ENCODE results near the gene ASTN2. TPM values are rescaled to one million over a fixed set of nuclear protein-coding genes. Genes with fewer than 3 reads are reported as not detected.

The ASTN2 gene
- total RNA-seq, 4 donors from 2014 or later: 4.0 to 7.0 (median 4.9) TPM

GRCh38 chr9:117029341-117029740 lies 385.5 kb downstream of the ASTN2 start:
- H3K27ac ChIP-seq: no peak overlapping the region
- H3K4me1 ChIP-seq: no peaks in the 10 kb centered on the region
- WGBS, 2 donors (ENCODE audit: low coverage in 1 of 2): 55% methylated on average over 3 of the region's 3 CpGs; no CpG with 5 or more reads in 1 of the 2 donors
- no peak overlapping the region for H3K4me3 ChIP-seq
- TF ChIP-seq POLR2A (IDR thresholded peaks at IDR 0.05) (no peak), EP300 (IDR thresholded peaks at IDR 0.05) (no peak), POLR2AphosphoS5 (IDR thresholded peaks at IDR 0.05) (no peak), CTCF (IDR thresholded peaks at IDR 0.05) (no peak)
- ATAC-seq: no peak
- H3K9me3 ChIP-seq: no peaks in the 10 kb centered on the region
- H3K36me3 ChIP-seq: no peaks in the 10 kb centered on the region
- peaks cover 5% of the 10 kb centered on the region for H3K27me3 ChIP-seq

- Histone ChIP-seq H3K4me1 (no peaks in the 10 kb centered on the region), H3K4me3 (no peak overlapping the region), H3K9me3 (no peaks in the 10 kb centered on the region), H3K36me3 (no peaks in the 10 kb centered on the region), H3K27me3 (peaks cover 5% of the 10 kb centered on the region), H3K27ac (no peak overlapping the region)
- ATAC-seq: no peak
- TF ChIP-seq POLR2A (IDR thresholded peaks at IDR 0.05): no peak
- no peak for TF ChIP-seq CTCF (IDR thresholded peaks at IDR 0.05)
- TF ChIP-seq EP300 (IDR thresholded peaks at IDR 0.05): no peak
- no peak for TF ChIP-seq POLR2AphosphoS5 (IDR thresholded peaks at IDR 0.05)
- WGBS, 2 donors (ENCODE audit: low coverage in 1 of 2): 15% methylated on average over 2 of the region's 2 CpGs; no CpG with 5 or more reads in 1 of the 2 donors
These were observed 386.6 kb downstream of the ASTN2 start for GRCh38 chr9:117028103-117028858.

- TF ChIP-seq CTCF (IDR thresholded peaks at IDR 0.05) (no peak), POLR2AphosphoS5 (IDR thresholded peaks at IDR 0.05) (no peak), POLR2A (IDR thresholded peaks at IDR 0.05) (no peak), EP300 (IDR thresholded peaks at IDR 0.05) (no peak)
- ATAC-seq: no peak
- H3K27ac ChIP-seq: no peak overlapping the region
These were observed 393.0 kb downstream of the ASTN2 start for GRCh38 chr9:117021906-117022305.

GRCh38 chr9:117018966-117019617 lies 395.8 kb downstream of the ASTN2 start:
- H3K4me3 ChIP-seq: no peak overlapping the region
- H3K27me3 ChIP-seq: peaks cover 5% of the 10 kb centered on the region
- H3K4me1 ChIP-seq: no peaks in the 10 kb centered on the region
- H3K9me3 ChIP-seq: peaks cover 0 to 5% (median 0%) of the 10 kb centered on the region in 3 donors
- H3K27ac ChIP-seq: no peak overlapping the region
- 67 to 71% methylated on average over 5 to 6 of the region's 6 CpGs for WGBS, 2 donors (ENCODE audit: low coverage in 1 of 2)
- no peak for ATAC-seq
- H3K36me3 ChIP-seq: no peaks in the 10 kb centered on the region
- TF ChIP-seq POLR2AphosphoS5 (IDR thresholded peaks at IDR 0.05) (no peak), POLR2A (IDR thresholded peaks at IDR 0.05) (no peak), CTCF (IDR thresholded peaks at IDR 0.05) (no peak), EP300 (IDR thresholded peaks at IDR 0.05) (no peak)

More at GRCh38 chr9:117021906-117022305, 393.0 kb downstream of the ASTN2 start:
- no peaks in the 10 kb centered on the region for H3K36me3 ChIP-seq
- no peaks in the 10 kb centered on the region for H3K27me3 ChIP-seq
- no peaks in the 10 kb centered on the region for H3K9me3 ChIP-seq
- no peak overlapping the region for H3K4me3 ChIP-seq
- H3K4me1 ChIP-seq: no peaks in the 10 kb centered on the region
- 73 to 94% methylated on average over 2 of the region's 2 CpGs for WGBS, 2 donors (ENCODE audit: low coverage in 1 of 2)
